ENCODE data around the gene RPLP2.

The RPLP2 gene

GRCh38 chr11:782264-783174, 27.2 kb upstream of the RPLP2 start:
- Histone ChIP-seq H3K4me1 (ENCODE audit: control insufficient read depth, insufficient read depth, low read length) (no peaks in the 10 kb centered on the region), H3K9me3 (ENCODE audit: control insufficient read depth, insufficient read depth, low read depth, low read length) (no peaks in the 10 kb centered on the region), H3K4me3 (ENCODE audit: low read depth, low read length) (no peak overlapping the region), H3K27ac (ENCODE audit: extremely low read depth, low read depth, low read length) (no peak overlapping the region), H3K36me3 (ENCODE audit: control insufficient read depth in 2 of 2, insufficient read depth in 1 of 2, low read length in 2 of 2) (peaks cover 0 to 56% of the 10 kb centered on the region in 2 experiments; a peak in 2 of 3 replicates)
- POLR2A ChIA-PET = interaction anchor here (0.7 to 1.4 kb wide), 6 partner anchors 11 to 119 kb away, joined by 3 to 4 read pairs (median 3); partner anchors contain the start of genes RPLP2 and TSPAN4
- TF ChIP-seq, protein P1, sequence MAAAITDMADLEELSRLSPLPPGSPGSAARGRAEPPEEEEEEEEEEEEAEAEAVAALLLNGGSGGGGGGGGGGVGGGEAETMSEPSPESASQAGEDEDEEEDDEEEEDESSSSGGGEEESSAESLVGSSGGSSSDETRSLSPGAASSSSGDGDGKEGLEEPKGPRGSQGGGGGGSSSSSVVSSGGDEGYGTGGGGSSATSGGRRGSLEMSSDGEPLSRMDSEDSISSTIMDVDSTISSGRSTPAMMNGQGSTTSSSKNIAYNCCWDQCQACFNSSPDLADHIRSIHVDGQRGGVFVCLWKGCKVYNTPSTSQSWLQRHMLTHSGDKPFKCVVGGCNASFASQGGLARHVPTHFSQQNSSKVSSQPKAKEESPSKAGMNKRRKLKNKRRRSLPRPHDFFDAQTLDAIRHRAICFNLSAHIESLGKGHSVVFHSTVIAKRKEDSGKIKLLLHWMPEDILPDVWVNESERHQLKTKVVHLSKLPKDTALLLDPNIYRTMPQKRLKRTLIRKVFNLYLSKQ (tag by site-specific recombination; IDR thresholded peaks at IDR 0.05; ENCODE audit: borderline replicate concordance) = no peak
- TF ChIP-seq TSHZ1 (tag by site-specific recombination; IDR thresholded peaks at IDR 0.05; ENCODE audit: borderline replicate concordance) (no peak), OVOL3 (tag by site-specific recombination; IDR thresholded peaks at IDR 0.05) (no peak), ZNF626 (tag by site-specific recombination; IDR thresholded peaks at IDR 0.05) (no peak), KLF1 (tag by site-specific recombination; IDR thresholded peaks at IDR 0.05) (no peak), ZNF654 (tag by site-specific recombination; IDR thresholded peaks at IDR 0.05; ENCODE audit: low read depth) (no peak), ZBTB26 (tag by site-specific recombination; optimal IDR thresholded peaks at IDR 0.05) (no peak), ZNF133 (tag by site-specific recombination; IDR thresholded peaks at IDR 0.05) (no peak), ZNF16 (tag by site-specific recombination; IDR thresholded peaks at IDR 0.05; ENCODE audit: low read depth) (no peak), ZNF24 (tag by site-specific recombination; IDR thresholded peaks at IDR 0.05) (no peak), ZNF175 (tag by site-specific recombination; IDR thresholded peaks at IDR 0.05) (no peak), ZNF19 (tag by site-specific recombination; IDR thresholded peaks at IDR 0.05; ENCODE audit: low read depth) (no peak), HOXA7 (CRISPR knock-in tag; IDR thresholded peaks at IDR 0.05; ENCODE audit: borderline replicate concordance) (no peak), ZNF335 (tag by site-specific recombination; conservative IDR thresholded peaks at IDR 0.05) (no peak), ZNF660 (tag by site-specific recombination; IDR thresholded peaks at IDR 0.05) (no peak), ZNF747 (tag by site-specific recombination; IDR thresholded peaks at IDR 0.05) (no peak), KLF7 (tag by site-specific recombination; IDR thresholded peaks at IDR 0.05; ENCODE audit: borderline replicate concordance) (no peak), ZNF433 (tag by site-specific recombination; IDR thresholded peaks at IDR 0.05; ENCODE audit: low read depth) (no peak)
- TF ChIP-seq, protein P2, sequence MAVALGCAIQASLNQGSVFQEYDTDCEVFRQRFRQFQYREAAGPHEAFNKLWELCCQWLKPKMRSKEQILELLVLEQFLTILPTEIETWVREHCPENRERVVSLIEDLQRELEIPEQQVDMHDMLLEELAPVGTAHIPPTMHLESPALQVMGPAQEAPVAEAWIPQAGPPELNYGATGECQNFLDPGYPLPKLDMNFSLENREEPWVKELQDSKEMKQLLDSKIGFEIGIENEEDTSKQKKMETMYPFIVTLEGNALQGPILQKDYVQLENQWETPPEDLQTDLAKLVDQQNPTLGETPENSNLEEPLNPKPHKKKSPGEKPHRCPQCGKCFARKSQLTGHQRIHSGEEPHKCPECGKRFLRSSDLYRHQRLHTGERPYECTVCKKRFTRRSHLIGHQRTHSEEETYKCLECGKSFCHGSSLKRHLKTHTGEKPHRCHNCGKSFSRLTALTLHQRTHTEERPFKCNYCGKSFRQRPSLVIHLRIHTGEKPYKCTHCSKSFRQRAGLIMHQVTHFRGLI (tag by site-specific recombination; IDR thresholded peaks at IDR 0.05) = no peak
- CTCF ChIA-PET = interaction anchor here (0.5 kb wide), 1 partner anchor 26 kb away, joined by 3 read pairs; no protein-coding TSS in a partner anchor

Data from HEK293 (cell line).